Esophagus (tissue), 2 donors: ENCODE measurements around the gene FRMD3. TPM values are rescaled to one million over a fixed set of nuclear protein-coding genes. Genes with fewer than 3 reads are reported as not detected.

ENCODE experiments used
- H3K27ac ChIP-seq, 2 donors: one replicate each; pipeline ENCODE4 v1.5.1; 2013; ENCODE audit warnings: low read depth in 2 of 2, mild to moderate bottlenecking in 2 of 2, inconsistent platforms in 1 of 2, low read length in 1 of 2, moderate library complexity in 1 of 2
- H3K27me3 ChIP-seq, 2 donors: one replicate each; pipeline ENCODE4 v1.6.1; 2013; ENCODE audit warnings: low read length in 2 of 2, control low read depth in 1 of 2, mild to moderate bottlenecking in 1 of 2; ENCODE audit not compliant: insufficient read depth in 2 of 2, control insufficient read depth in 1 of 2
- H3K36me3 ChIP-seq, 2 donors: one replicate each; pipeline ENCODE4 v1.6.1; 2013; ENCODE audit warnings: low read length in 1 of 2; ENCODE audit not compliant: control insufficient read depth in 2 of 2, insufficient read depth in 2 of 2
- H3K4me1 ChIP-seq, 2 donors: one replicate each; pipeline ENCODE4 v1.6.1; 2013; ENCODE audit warnings: low read length in 1 of 2; ENCODE audit not compliant: control insufficient read depth in 2 of 2, insufficient read depth in 2 of 2
- H3K4me3 ChIP-seq, 2 donors: one replicate each; pipeline ENCODE4 v1.5.1; 2013; ENCODE audit warnings: low read length in 2 of 2, mild to moderate bottlenecking in 2 of 2, low read depth in 1 of 2, moderate library complexity in 1 of 2
- H3K9me3 ChIP-seq, 2 donors: one replicate each; pipeline ENCODE4 v1.6.1; 2013; ENCODE audit warnings: mild to moderate bottlenecking in 2 of 2, low read depth in 1 of 2, low read length in 1 of 2, moderate library complexity in 1 of 2; ENCODE audit not compliant: control insufficient read depth in 2 of 2, insufficient read depth in 1 of 2
- WGBS, 2 donors: extraction: QIAGEN DNeasy Blood & Tissue Kit; methylation state at CpG; one replicate each; pipeline ENCODE4 v1.1.7; 2013; 5-methylcytosine and 5-hydroxymethylcytosine counted together
- polyA plus RNA-seq, 2 donors: library from polyadenylated mRNA; stranded (reverse); fragments of 200-250 nt; gene quantifications; one replicate each; pipeline ENCODE4 v1.2.3, GENCODE V29; 2013
- donor health status: healthy with polysubstance abuse.
- donor health status: Bipolar disorder and iron deficiency.

Gene FRMD3
- polyA plus RNA-seq, 2 donors: 0.20 to 0.26 TPM

DNA sequence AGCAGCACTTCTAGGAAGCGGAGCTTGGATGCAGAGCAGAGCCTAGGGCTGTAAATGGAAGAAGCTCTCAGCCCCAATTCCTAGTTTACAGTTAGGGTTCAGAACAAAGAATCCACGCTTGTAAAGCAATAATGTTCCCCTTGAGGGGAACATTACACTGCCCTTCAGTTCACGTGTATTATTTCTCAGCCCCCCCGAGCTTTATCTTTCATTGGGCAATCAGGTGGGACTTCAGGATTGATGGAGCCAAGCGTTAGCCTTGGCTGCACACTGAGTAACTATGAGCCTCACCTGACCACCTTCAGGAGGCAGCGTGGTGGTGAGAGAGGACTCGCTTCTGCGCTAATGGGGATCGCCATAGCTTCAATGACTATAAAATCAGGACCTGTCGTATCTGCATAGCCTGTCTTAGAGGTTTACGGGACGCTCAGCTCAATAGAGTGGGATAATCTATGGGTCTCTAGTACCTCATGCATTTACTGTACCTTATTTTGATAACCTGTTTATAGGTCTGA lies 318.2 kb downstream of the FRMD3 start:
- Histone ChIP-seq H3K4me3 (peak overlapping the region in 1 of 2 donors; percentile 54), H3K27me3 (no peaks in the 10 kb centered on the region), H3K9me3 (no peaks in the 10 kb centered on the region), H3K4me1 (no peaks in the 10 kb centered on the region), H3K27ac (peak overlapping the region; percentile 17 to 50), H3K36me3 (no peaks in the 10 kb centered on the region)
- WGBS, 2 donors: 33 to 54% methylated on average over 12 of the region's 12 CpGs

DNA sequence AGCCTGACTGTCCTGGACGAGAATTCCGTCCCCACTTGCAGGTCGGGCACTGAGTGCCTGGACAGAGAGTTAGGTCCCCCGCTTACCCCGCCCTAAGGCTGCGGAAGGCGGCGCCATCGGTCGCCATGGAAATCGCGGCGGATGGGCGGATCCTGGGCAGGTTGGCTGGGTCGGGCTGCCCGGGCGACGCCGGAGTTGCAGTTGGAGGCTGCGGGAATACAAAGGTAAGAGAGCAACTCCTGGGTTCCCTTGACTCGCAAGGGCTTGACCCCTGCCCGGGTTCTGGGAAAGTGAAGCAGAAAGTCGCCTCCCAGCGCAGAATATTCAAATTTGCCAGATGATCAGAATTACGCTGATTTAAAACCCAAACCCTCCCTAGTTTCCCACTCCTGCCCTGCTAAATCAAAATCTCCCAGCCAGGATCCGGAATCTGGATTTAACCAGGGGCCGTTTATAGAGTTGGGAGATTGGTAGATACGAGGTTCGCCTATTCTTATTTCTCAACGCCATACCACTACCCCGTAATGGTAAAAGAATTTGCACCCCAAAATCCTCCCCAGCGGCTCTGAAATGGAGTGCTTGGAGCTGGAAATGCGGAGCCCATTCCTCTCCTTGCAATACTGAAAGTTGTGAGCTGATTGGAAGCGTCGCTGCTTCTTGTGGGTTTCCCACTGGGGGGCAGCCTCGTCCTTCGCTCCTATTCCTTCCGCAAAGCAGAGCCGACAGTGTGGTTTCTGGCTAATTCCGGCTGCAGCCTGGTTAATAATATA lies 318.9 kb downstream of the FRMD3 start:
- peak overlapping the region; percentile 48 to 54 for H3K4me3 ChIP-seq
- WGBS, 2 donors: 3% methylated on average over 40 of the region's 40 CpGs

DNA sequence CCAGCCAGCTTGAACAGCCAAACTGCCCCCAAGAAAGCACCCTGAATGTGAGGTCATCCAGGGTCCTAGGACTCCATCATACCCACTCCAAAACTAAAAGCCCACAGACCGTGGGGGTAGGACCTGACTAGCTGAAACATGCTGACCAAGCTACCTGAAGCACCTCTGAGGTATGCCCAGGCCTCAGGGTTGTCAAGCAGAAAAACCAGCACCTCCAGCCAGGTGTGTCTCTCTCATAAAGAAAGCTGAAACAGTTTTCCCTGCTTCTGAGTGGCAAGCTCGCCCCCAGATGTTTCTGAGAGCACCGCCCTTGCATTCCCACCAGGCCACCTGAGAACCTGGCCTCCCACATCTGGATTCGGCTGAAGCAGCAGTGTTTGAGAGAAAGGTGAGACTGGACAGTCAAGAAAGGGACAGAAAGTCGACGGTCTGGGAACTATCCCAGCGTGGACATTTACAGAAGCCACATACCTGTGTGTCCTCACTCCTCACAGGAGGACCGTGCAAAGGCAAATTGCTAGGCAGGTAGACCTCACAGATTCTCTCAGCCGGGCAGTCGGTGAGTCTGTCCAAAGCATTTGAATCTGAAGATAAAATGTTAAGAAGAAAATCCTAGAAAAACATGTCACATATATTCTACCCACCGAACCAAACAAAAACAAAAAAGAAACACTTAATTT lies 319.6 kb downstream of the FRMD3 start:
- Histone ChIP-seq H3K4me1 (no peaks in the 10 kb centered on the region), H3K9me3 (no peaks in the 10 kb centered on the region), H3K27me3 (no peaks in the 10 kb centered on the region), H3K27ac (no peak overlapping the region), H3K4me3 (no peak overlapping the region), H3K36me3 (no peaks in the 10 kb centered on the region)
- 52 to 63% methylated on average over 11 of the region's 11 CpGs for WGBS, 2 donors

More for the DNA sequence above, 318.9 kb downstream of the FRMD3 start:
- no peaks in the 10 kb centered on the region for H3K27me3 ChIP-seq
- peak overlapping the region; percentile 17 to 50 for H3K27ac ChIP-seq
- no peaks in the 10 kb centered on the region for H3K36me3 ChIP-seq
- H3K4me1 ChIP-seq: no peaks in the 10 kb centered on the region
- H3K9me3 ChIP-seq: no peaks in the 10 kb centered on the region

DNA sequence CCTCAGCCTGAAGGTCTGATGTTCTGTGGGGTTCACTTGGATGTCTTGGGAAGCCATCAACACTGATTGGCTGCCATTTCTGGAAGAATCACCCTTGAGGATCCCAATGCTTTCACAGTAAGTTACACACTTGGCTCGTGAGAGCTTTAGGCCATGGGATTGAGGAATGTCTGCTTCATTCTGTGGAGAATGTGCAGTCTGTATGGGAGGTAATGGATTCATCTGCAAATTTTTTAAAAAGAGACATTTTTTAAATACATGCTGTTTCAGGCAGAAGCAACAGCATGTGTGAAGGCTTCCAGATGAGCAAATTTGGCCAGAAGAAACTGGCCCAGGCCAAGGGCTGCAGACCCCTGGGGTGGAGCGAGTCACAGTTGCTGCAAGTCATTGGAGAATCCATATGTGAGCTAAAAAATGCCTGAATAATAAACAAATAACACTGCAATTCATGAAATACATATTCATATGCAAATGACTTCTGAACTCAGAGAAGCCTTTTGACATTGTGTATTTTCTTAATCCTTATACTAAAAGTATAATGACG lies 328.9 kb downstream of the FRMD3 start:
- Histone ChIP-seq H3K27me3 (no peaks in the 10 kb centered on the region), H3K4me1 (no peaks in the 10 kb centered on the region), H3K4me3 (no peak overlapping the region), H3K36me3 (no peaks in the 10 kb centered on the region), H3K9me3 (no peaks in the 10 kb centered on the region), H3K27ac (no peak overlapping the region)
- 78 to 81% methylated on average over 3 of the region's 3 CpGs for WGBS, 2 donors

DNA sequence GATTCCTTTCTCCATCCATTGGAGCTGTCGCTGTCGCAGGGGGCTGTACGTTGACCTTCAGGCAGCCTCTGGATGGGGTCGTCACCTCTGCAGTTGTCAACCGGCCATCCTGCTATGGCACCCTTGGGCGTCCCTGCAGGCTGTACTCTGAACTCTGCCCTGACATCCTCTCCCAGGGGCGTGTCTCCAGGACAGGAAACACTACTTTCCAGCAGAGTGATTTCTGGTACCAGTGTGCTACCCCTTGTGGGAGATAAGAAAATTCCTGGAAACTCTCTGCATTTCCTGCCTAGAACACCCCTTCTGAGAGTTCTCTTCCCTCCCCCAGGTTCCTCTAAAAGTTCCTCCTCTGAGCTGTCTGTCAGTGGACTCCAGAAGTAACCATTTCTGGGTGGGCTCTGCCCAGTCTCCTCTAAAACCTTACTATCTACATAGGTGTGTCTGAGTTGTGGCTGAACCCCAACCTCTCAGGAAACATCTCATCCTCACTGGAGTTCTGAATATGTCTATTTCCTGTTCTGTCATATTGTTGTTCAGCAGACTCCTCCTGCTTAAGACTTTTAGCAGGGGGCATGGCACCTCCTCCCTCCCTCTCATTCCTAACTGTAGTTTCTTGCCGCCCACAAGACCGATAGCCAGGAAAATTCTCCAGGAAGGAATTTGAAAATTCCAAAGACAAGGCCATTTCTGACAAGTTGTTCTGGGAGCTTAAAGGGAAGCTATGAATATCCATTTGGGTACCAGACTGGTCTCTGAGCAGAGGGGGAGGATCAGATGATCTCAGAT lies 329.9 kb downstream of the FRMD3 start:
- no peak overlapping the region for H3K4me3 ChIP-seq
- H3K4me1 ChIP-seq: no peaks in the 10 kb centered on the region
- no peak overlapping the region for H3K27ac ChIP-seq
- 66 to 73% methylated on average over 9 of the region's 9 CpGs for WGBS, 2 donors
- H3K9me3 ChIP-seq: no peaks in the 10 kb centered on the region
- no peaks in the 10 kb centered on the region for H3K36me3 ChIP-seq
- no peaks in the 10 kb centered on the region for H3K27me3 ChIP-seq

DNA sequence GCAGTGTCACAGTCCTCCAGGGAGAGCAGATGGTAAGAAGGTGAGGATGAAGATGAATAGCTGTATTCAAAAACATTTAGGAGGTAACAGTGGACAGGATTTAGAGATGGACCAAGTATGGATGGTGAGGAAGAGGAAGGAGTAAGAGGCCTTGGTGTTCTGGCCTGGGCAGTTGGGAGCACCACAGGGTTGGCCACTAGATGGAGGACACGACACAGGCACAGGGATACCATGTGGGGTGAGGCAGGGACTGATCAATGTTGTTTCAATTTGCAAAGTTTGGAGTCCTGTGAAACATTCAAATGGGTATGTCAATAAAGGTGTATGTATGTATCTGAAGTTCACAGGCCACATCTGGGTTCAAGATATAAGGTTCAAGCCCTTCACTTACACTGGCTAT lies 334.2 kb downstream of the FRMD3 start:
- Histone ChIP-seq H3K36me3 (no peaks in the 10 kb centered on the region), H3K27me3 (no peaks in the 10 kb centered on the region), H3K9me3 (no peaks in the 10 kb centered on the region), H3K27ac (no peak overlapping the region), H3K4me1 (no peaks in the 10 kb centered on the region), H3K4me3 (no peak overlapping the region)
- 74 to 75% methylated on average over 1 of the region's 1 CpG for WGBS, 2 donors

DNA sequence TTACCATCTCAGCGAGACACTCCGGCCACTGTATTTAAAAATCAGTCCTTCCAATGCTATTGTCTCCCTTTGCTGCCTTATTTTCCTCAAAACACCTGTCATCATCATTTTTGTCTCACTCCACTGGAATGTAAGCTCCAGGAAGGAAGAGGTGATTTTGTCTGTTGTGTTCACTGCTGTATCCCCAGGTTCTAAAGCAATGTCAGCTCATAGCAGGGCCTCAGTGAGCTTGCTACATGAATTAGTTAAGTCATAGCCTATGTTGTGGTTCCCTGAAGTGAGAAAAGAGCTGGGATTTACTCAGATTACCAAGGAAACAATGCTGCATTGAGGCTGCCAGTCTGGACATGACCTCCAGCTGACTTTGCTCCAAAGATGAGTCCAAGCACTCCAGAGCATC lies 337.7 kb downstream of the FRMD3 start:
- Histone ChIP-seq H3K27ac (no peak overlapping the region), H3K4me3 (no peak overlapping the region), H3K4me1 (no peaks in the 10 kb centered on the region), H3K36me3 (no peaks in the 10 kb centered on the region), H3K9me3 (no peaks in the 10 kb centered on the region), H3K27me3 (no peaks in the 10 kb centered on the region)
- 92 to 96% methylated on average over 2 of the region's 2 CpGs for WGBS, 2 donors

DNA sequence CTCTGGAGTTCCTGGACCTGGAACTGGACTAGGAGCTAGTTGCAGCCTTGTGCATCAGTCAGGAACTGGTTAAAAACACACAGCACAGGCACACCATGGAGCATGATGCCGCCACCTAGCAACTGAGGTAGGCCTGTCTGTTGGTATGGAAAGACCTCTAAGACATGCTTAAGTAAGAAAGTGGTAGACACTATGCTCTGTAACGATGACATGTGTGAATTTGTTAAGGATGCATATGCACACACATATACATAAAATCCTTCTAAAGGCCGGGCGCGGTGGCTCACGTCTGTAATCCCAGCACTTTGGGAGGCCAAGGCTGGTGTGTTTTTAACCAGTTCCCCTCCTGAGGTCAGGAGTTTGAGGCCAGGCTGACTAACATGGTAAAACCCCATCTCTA lies 338.4 kb downstream of the FRMD3 start:
- Histone ChIP-seq H3K36me3 (no peaks in the 10 kb centered on the region), H3K4me3 (no peak overlapping the region), H3K27ac (no peak overlapping the region), H3K9me3 (no peaks in the 10 kb centered on the region), H3K27me3 (no peaks in the 10 kb centered on the region), H3K4me1 (no peaks in the 10 kb centered on the region)
- WGBS, 2 donors: 70 to 71% methylated on average over 6 of the region's 6 CpGs

DNA sequence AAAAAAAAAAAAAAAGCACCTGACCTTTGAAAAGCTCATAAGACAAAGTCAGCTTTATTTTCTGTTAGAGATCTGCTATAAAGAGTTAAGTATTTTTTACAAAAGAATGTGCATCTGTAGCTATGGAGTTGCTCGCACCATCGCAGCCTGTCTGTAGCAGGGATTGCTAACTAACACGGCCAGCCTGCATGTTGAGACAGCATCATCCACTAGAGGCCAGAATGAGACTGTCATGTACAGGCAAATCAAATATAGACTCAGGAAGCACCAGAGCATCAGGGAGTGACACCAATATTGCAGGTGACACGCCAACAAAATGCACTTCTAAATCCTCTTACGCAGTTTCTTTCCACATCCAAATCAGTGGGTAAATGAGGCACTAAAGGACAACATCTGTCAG lies 339.0 kb downstream of the FRMD3 start:
- H3K27ac ChIP-seq: no peak overlapping the region
- no peaks in the 10 kb centered on the region for H3K9me3 ChIP-seq
- H3K4me1 ChIP-seq: no peaks in the 10 kb centered on the region
- H3K36me3 ChIP-seq: no peaks in the 10 kb centered on the region
- H3K27me3 ChIP-seq: no peaks in the 10 kb centered on the region
- 19 to 27% methylated on average over 5 of the region's 5 CpGs for WGBS, 2 donors
- no peak overlapping the region for H3K4me3 ChIP-seq
